Fibroblast of gingiva (primary cell): ENCODE results near the gene DACT3.
A peak's percentile ranks its signal among the peaks of the same experiment; 100 is the strongest.

Experiments
- DNase-seq: peaks from one replicate; pipeline ENCODE4 v3.0.0-alpha.2; 2011; ENCODE audit warnings: low read depth

Gene DACT3

GRCh38 chr19:46661020-46661731 is at the start of gene DACT3:
TSS of gene DACT3 (minus strand) at chr19:46661182. CDS start at chr19:46661064, 118 bp downstream.
- peak; percentile 100 for DNase-seq

- no peak for DNase-seq
Observed at GRCh38 chr19:46710687-46711086, 49.7 kb upstream of the DACT3 start.

GRCh38 chr19:46704379-46705076 is 43.5 kb upstream of the DACT3 start:
- DNase-seq = no peak

GRCh38 chr19:46700704-46701103 is 39.7 kb upstream of the DACT3 start:
- no peak for DNase-seq

GRCh38 chr19:46698395-46699321 is 37.7 kb upstream of the DACT3 start:
- no peak for DNase-seq

- DNase-seq = peak; percentile 82
Observed at GRCh38 chr19:46697204-46697960, 36.4 kb upstream of the DACT3 start.

GRCh38 chr19:46696866-46697203 is 35.9 kb upstream of the DACT3 start:
- DNase-seq = no peak

- DNase-seq = no peak
Observed at GRCh38 chr19:46696052-46696451, 35.1 kb upstream of the DACT3 start.

- DNase-seq = no peak
Observed at GRCh38 chr19:46693760-46694159, 32.8 kb upstream of the DACT3 start.

- no peak for DNase-seq
Observed at GRCh38 chr19:46692918-46693722, 32.1 kb upstream of the DACT3 start.

GRCh38 chr19:46691948-46692347 is 31.0 kb upstream of the DACT3 start:
- DNase-seq = no peak

- DNase-seq = no peak
Observed at GRCh38 chr19:46691104-46691503, 30.1 kb upstream of the DACT3 start.

GRCh38 chr19:46689358-46689757 is 28.4 kb upstream of the DACT3 start:
- no peak for DNase-seq

GRCh38 chr19:46687438-46688145 is 26.6 kb upstream of the DACT3 start:
- no peak for DNase-seq

GRCh38 chr19:46685189-46685588 is 24.2 kb upstream of the DACT3 start:
- DNase-seq = no peak

- DNase-seq = no peak
Observed at GRCh38 chr19:46678110-46678732, 17.2 kb upstream of the DACT3 start.

GRCh38 chr19:46674416-46675178 is 13.6 kb upstream of the DACT3 start:
- DNase-seq = no peak

GRCh38 chr19:46670813-46671212 is 9.8 kb upstream of the DACT3 start:
- DNase-seq = no peak

GRCh38 chr19:46668662-46669061 is 7.7 kb upstream of the DACT3 start:
- DNase-seq = no peak
